Sigmoid colon (tissue), 7 donors: ENCODE data around the gene BCL2L1. TPM values are rescaled to one million over a fixed set of nuclear protein-coding genes. Genes with fewer than 3 reads are reported as not detected.

Source experiments
- DNase-seq: peaks from one replicate; pipeline ENCODE4 v3.0.0-alpha.2; 2019
- H3K27ac ChIP-seq, 4 donors: fragments of 200-600 bp; sonication (generic); one replicate each; pipeline ENCODE4 v1.5.1; 2016 to 2019; ENCODE audit warnings: mild to moderate bottlenecking in 1 of 4
- H3K27me3 ChIP-seq, 3 donors: fragments of 200-600 bp; sonication (generic); one replicate each; pipeline ENCODE4 v1.5.1; 2019; ENCODE audit warnings: mild to moderate bottlenecking in 1 of 3
- H3K36me3 ChIP-seq, 4 donors: fragments of 200-600 bp; sonication (generic); one replicate each; pipeline ENCODE4 v1.5.1; 2016 to 2019
- H3K4me1 ChIP-seq, 4 donors: fragments of 200-600 bp; sonication (generic); one replicate each; pipeline ENCODE4 v1.5.1; 2017 to 2019
- H3K4me3 ChIP-seq, 4 donors: fragments of 200-600 bp; sonication (generic); one replicate each; pipeline ENCODE4 v1.5.1; 2017 to 2019; ENCODE audit warnings: mild to moderate bottlenecking in 2 of 4, moderate library complexity in 1 of 4
- H3K9me3 ChIP-seq, 4 donors: fragments of 200-600 bp in 3 of 4; sonication (generic) in 3 of 4; one replicate each; pipeline versions ENCODE4 v1.5.1 to v1.6.1; 2013 to 2019
- EP300 ChIP-seq, 4 donors: sonication (generic); formaldehyde crosslinking; IDR thresholded peaks; one replicate each; pipeline ENCODE4 v1.6.1; 2017; ENCODE audit warnings: antibody characterized with exemption in 4 of 4
- POLR2A ChIP-seq, 2 donors: fragments of 450-650 bp; IDR thresholded peaks; one replicate each; pipeline ENCODE4 v1.6.1; 2016; ENCODE audit warnings: antibody characterized with exemption in 2 of 2, mild to moderate bottlenecking in 2 of 2, moderate library complexity in 2 of 2
- POLR2AphosphoS5 ChIP-seq, 4 donors: sonication (generic); formaldehyde crosslinking; IDR thresholded peaks; one replicate each; pipeline ENCODE4 v1.6.1; 2017; ENCODE audit warnings: antibody characterized with exemption in 4 of 4
- WGBS, 2 donors: extraction: QIAGEN DNeasy Blood & Tissue Kit; methylation state at CpG; one replicate each; pipeline ENCODE4 v1.1.7; 2013; 5-methylcytosine and 5-hydroxymethylcytosine counted together
- intact Hi-C: fragments of 100-400 bp; cut with DNase I; formaldehyde crosslinking; loops from one replicate; pipeline ENCODE4 v1.15.1; 2023
- polyA plus RNA-seq, 3 donors: library from polyadenylated mRNA; stranded (reverse); fragments of 200-250 nt; gene quantifications; one replicate each; pipeline ENCODE4 v1.2.3, GENCODE V29; 2013
- total RNA-seq, 4 donors: library from RNA; depleted of rRNA; stranded (reverse); fragments of >200 nt; gene quantifications; one replicate each; pipeline ENCODE4 v1.1.0, GENCODE V29; 2016
- TF ChIP-seq, protein P1 (sequence below), 4 experiments: fragments of 450-650 bp in 3 of 4; fragments of 200-600 bp in 1 of 4; IDR thresholded peaks; one replicate each; pipeline ENCODE4 v1.5.1; 2016 to 2019; ENCODE audit warnings: antibody characterized with exemption in 4 of 4, mild to moderate bottlenecking in 3 of 4, moderate library complexity in 2 of 4
- donor health status: healthy with polysubstance abuse.
- donor health status: Bipolar disorder and iron deficiency.
- donor health status: healthy.

The BCL2L1 gene
- total and polyA plus RNA-seq, 7 donors = 53.2 to 94.8 (median 71.3) TPM

DNA sequence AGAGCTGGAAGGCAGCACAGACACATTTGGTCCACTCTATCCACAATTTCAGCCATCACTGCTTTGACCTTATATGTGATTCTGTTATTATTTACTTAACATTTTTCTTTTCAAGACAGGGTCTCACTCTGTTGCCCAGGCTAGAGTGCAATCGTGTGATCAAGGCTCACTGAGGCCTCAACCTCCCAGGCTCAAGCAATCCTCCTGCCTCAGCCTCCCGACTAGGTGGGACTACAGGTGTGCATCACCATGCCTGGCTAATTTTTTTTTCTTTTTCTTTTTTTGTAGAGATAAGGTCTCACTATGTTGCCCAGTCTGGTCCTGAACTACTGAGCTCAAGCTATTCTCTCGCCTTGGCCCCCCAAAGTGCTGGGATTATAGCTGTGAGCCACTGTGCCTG, 40.3 kb downstream of the BCL2L1 start:
- no peaks in the 10 kb centered on the region for H3K9me3 ChIP-seq
- peaks cover 0 to 6% (median 3%) of the 10 kb centered on the region in 4 donors for H3K36me3 ChIP-seq
- 96% methylated on average over 3 of the region's 3 CpGs for WGBS, 2 donors
- intact Hi-C loops = no loop called here
- no peak overlapping the region for H3K27ac ChIP-seq
- no peak for DNase-seq
- no peaks in the 10 kb centered on the region for H3K4me1 ChIP-seq
- no peaks in the 10 kb centered on the region for H3K27me3 ChIP-seq
- H3K4me3 ChIP-seq = no peak overlapping the region
- TF ChIP-seq POLR2A (IDR thresholded peaks at IDR 0.05) (no peak), EP300 (IDR thresholded peaks at IDR 0.05) (no peak), POLR2AphosphoS5 (IDR thresholded peaks at IDR 0.05) (no peak)
- TF ChIP-seq, protein P1, sequence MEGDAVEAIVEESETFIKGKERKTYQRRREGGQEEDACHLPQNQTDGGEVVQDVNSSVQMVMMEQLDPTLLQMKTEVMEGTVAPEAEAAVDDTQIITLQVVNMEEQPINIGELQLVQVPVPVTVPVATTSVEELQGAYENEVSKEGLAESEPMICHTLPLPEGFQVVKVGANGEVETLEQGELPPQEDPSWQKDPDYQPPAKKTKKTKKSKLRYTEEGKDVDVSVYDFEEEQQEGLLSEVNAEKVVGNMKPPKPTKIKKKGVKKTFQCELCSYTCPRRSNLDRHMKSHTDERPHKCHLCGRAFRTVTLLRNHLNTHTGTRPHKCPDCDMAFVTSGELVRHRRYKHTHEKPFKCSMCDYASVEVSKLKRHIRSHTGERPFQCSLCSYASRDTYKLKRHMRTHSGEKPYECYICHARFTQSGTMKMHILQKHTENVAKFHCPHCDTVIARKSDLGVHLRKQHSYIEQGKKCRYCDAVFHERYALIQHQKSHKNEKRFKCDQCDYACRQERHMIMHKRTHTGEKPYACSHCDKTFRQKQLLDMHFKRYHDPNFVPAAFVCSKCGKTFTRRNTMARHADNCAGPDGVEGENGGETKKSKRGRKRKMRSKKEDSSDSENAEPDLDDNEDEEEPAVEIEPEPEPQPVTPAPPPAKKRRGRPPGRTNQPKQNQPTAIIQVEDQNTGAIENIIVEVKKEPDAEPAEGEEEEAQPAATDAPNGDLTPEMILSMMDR (IDR thresholded peaks at IDR 0.05) = no peak

DNA sequence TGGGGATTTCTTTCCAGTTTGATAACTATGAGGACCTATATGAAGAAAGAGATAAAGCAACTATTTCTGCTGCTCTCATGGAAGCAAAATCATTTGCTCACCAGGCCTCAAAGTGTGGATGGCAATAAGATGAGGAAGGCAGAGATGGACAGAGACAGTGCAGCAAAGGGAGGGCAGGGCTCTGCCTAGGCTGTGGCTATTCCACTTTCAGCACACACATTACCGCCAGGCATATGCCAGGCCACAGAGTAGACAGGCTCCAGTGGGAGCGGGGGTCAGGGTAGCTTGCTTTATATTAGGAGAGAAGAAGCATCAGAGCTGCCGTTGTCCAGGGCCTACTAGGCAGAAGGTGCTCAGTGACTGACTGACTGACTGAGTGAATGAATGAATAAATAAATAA, 40.9 kb downstream of the BCL2L1 start:
- peaks cover 0 to 6% (median 2%) of the 10 kb centered on the region in 4 donors for H3K36me3 ChIP-seq

DNA sequence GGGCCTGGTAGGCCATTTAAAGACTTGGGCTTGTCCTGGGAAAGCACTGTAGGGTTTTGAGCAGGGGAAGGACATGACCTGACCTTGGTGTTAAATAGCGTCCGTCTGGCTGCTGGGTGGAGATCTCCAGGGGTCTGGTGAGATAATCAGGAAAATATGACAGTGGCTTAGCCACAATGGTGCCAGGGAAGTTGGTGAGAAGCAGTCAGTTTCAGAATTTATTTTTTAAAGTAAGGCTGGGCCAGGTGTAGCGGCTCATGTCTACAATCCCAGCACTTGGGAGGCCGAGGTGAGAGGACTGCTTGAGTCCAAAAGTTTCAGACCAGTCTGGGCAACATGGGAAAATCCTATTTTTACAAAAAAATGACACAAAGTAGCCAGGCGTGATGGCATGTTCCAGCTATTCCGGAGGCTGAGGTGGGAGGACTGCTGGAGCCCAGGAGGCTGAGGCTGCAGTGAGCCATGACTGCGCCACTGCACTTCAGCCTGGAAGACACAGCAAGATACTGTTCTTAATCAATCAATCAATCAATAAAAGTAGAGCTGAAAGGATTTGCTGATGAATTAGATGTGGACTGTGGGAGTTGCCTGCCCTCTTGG, 41.4 kb downstream of the BCL2L1 start:
- TF ChIP-seq EP300 (IDR thresholded peaks at IDR 0.05) (no peak), POLR2AphosphoS5 (IDR thresholded peaks at IDR 0.05) (no peak), POLR2A (IDR thresholded peaks at IDR 0.05) (no peak)
- TF ChIP-seq, protein P1 (IDR thresholded peaks at IDR 0.05) = no peak
- no peak for DNase-seq
- Histone ChIP-seq H3K4me1 (peaks cover 0 to 1% (median 0%) of the 10 kb centered on the region in 4 donors), H3K27me3 (no peaks in the 10 kb centered on the region), H3K4me3 (no peak overlapping the region), H3K27ac (no peak overlapping the region), H3K9me3 (no peaks in the 10 kb centered on the region), H3K36me3 (peaks cover 0 to 6% (median 0%) of the 10 kb centered on the region in 4 donors)
- intact Hi-C loops = no loop called here
- 93 to 97% methylated on average over 7 of the region's 7 CpGs for WGBS, 2 donors

More for the DNA sequence above, 40.9 kb downstream of the BCL2L1 start:
- Histone ChIP-seq H3K9me3 (no peaks in the 10 kb centered on the region), H3K4me1 (no peaks in the 10 kb centered on the region), H3K4me3 (no peak overlapping the region), H3K27me3 (no peaks in the 10 kb centered on the region), H3K27ac (no peak overlapping the region)
- WGBS, 2 donors = 95% methylated on average over 3 of the region's 3 CpGs
- DNase-seq = no peak
- intact Hi-C loops = no loop called here
- no peak for TF ChIP-seq EP300 (IDR thresholded peaks at IDR 0.05)
- TF ChIP-seq POLR2A (IDR thresholded peaks at IDR 0.05) = no peak
- TF ChIP-seq POLR2AphosphoS5 (IDR thresholded peaks at IDR 0.05) = no peak
- TF ChIP-seq, protein P1 (IDR thresholded peaks at IDR 0.05) = no peak

DNA sequence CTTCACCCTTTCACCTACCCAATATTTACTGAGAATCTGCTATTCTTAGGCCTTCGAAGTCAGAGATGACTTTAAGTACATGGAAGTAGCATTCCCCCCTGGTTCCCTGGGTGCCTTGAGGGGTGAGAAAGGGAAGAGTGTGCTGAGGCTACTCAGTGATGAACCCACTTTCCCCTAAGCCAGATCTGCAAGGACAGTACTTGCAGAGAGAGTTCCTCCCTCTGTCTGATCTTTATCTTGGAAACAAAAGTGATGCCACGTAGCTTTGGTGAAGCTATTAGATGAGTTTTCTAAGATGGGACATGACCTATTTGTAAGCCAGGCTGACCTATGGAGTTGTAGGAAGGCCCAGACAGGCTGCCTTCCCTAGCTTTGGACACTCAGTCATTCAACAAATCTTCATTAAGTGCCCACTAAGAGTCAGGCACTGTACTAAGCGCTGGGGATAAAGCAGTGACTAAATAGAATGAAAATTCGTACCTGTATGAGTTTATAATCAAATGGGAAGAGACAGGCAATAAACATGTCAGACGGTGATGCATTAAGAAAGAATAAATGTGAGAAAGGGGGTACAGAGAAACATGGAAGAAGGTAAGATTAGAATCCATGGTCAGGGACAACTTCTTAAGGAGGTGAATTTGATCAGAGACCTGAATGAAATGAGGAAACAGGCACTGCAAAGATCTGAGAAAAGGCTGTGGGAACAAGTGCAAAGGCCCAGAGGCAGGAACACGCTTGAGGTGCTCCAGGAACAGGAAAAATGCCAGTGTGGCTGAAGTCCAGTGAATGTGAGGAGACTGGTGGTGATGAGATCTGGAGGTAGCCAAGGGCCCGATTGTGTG, 42.2 kb downstream of the BCL2L1 start:
- peaks cover 0 to 6% (median 0%) of the 10 kb centered on the region in 4 donors for H3K36me3 ChIP-seq

More for the DNA sequence above, 42.2 kb downstream of the BCL2L1 start:
- intact Hi-C loops = no loop called here
- Histone ChIP-seq H3K4me3 (no peak overlapping the region), H3K27me3 (no peaks in the 10 kb centered on the region), H3K4me1 (peaks cover 0 to 8% (median 5%) of the 10 kb centered on the region in 4 donors), H3K27ac (no peak overlapping the region), H3K9me3 (no peaks in the 10 kb centered on the region)
- no peak for DNase-seq
- no peak for TF ChIP-seq POLR2AphosphoS5 (IDR thresholded peaks at IDR 0.05)
- no peak for TF ChIP-seq EP300 (IDR thresholded peaks at IDR 0.05)
- TF ChIP-seq, protein P1 (IDR thresholded peaks at IDR 0.05) = no peak
- no peak for TF ChIP-seq POLR2A (IDR thresholded peaks at IDR 0.05)
- WGBS, 2 donors = 89 to 90% methylated on average over 7 of the region's 7 CpGs
